HepG2 (cell line): Measurements from ENCODE around the gene GMEB2. TPM values are rescaled to one million over a fixed set of nuclear protein-coding genes. Genes with fewer than 3 reads are reported as not detected.

Source experiments
- AGO1 ChIP-seq: fragments of 200-400 bp; formaldehyde crosslinking; IDR thresholded peaks from 2 replicates; pipeline ENCODE4 v1.6.1; 2017; ENCODE audit warnings: mild to moderate bottlenecking, low read depth, low read length, moderate library complexity; ENCODE audit not compliant: poor library complexity, severe bottlenecking
- CCAR2 ChIP-seq: fragments of 200-400 bp; formaldehyde crosslinking; optimal IDR thresholded peaks from 2 replicates; pipeline ENCODE3; 2018; ENCODE audit warnings: low read depth, mild to moderate bottlenecking, low read length, moderate library complexity
- CCDC6 ChIP-seq: sonication (generic); formaldehyde crosslinking; IDR thresholded peaks from 2 replicates; pipeline ENCODE4 v1.8.1; 2022; ENCODE audit warnings: mild to moderate bottlenecking, missing genetic modification reagents, moderate library complexity
- CEBPG ChIP-seq: IDR thresholded peaks from 2 replicates; pipeline ENCODE4 v1.6.1; 2016
- CENPX ChIP-seq: sonication (generic); formaldehyde crosslinking; IDR thresholded peaks from 2 replicates; pipeline ENCODE4 v1.9.0; 2021; ENCODE audit warnings: mild to moderate bottlenecking, missing genetic modification reagents, moderate library complexity
- MAFG ChIP-seq: sonication (generic); formaldehyde crosslinking; IDR thresholded peaks from 2 replicates; pipeline ENCODE4 v1.5.1; 2020; ENCODE audit warnings: mild to moderate bottlenecking, missing genetic modification reagents
- NPAS2 ChIP-seq: sonication (generic); formaldehyde crosslinking; IDR thresholded peaks from 2 replicates; pipeline ENCODE4 v1.8.0; 2022; ENCODE audit warnings: mild to moderate bottlenecking, missing genetic modification reagents, borderline replicate concordance
- PHF20 ChIP-seq: sonication (generic); formaldehyde crosslinking; IDR thresholded peaks from 2 replicates; pipeline ENCODE4 v1.5.0; 2020; ENCODE audit warnings: mild to moderate bottlenecking, missing genetic modification reagents
- POLR2G ChIP-seq: fragments of 200-400 bp; formaldehyde crosslinking; IDR thresholded peaks from 2 replicates; pipeline ENCODE4 v1.6.1; 2018; ENCODE audit warnings: mild to moderate bottlenecking, low read depth, low read length, moderate library complexity
- PPARG ChIP-seq: conservative IDR thresholded peaks from 2 replicates; pipeline ENCODE4 v1.6.1; 2016; ENCODE audit warnings: missing biosample characterization, missing genetic modification reagents
- RAD51 ChIP-seq: fragments of 450-650 bp; IDR thresholded peaks from 2 replicates; pipeline ENCODE4 v1.6.1; 2016; ENCODE audit warnings: borderline replicate concordance
- RFX5 ChIP-seq: IDR thresholded peaks from 2 replicates; pipeline ENCODE4 v1.6.1; 2011; ENCODE audit warnings: low read depth, low read length, improper control_type of control experiment
- SCMH1 ChIP-seq: sonication (generic); formaldehyde crosslinking; IDR thresholded peaks from 2 replicates; pipeline ENCODE4 v1.9.0; 2021; ENCODE audit warnings: missing genetic modification reagents, mild to moderate bottlenecking, borderline replicate concordance
- SMC3 ChIP-seq: IDR thresholded peaks from 2 replicates; pipeline ENCODE4 v1.6.1; 2011; ENCODE audit warnings: low read length, improper control_type of control experiment
- SMYD3 ChIP-seq: sonication (generic); formaldehyde crosslinking; IDR thresholded peaks from 2 replicates; pipeline ENCODE4 v1.8.1; 2023; ENCODE audit warnings: mild to moderate bottlenecking, missing genetic modification reagents
- SRF ChIP-seq: IDR thresholded peaks from 2 replicates; pipeline ENCODE4 v1.6.1; 2011; ENCODE audit warnings: mild to moderate bottlenecking, low read depth, low read length, moderate library complexity
- ZC3H4 ChIP-seq: sonication (generic); formaldehyde crosslinking; IDR thresholded peaks from 2 replicates; pipeline ENCODE4 v1.4.0; 2020; ENCODE audit warnings: missing genetic modification reagents, borderline replicate concordance
- ZFY ChIP-seq: sonication (generic); formaldehyde crosslinking; IDR thresholded peaks from 2 replicates; pipeline ENCODE4 v1.4.0; 2020; ENCODE audit warnings: missing genetic modification reagents
- ZNF510 ChIP-seq: sonication (generic); formaldehyde crosslinking; IDR thresholded peaks from 2 replicates; pipeline ENCODE4 v1.4.0; 2020; ENCODE audit warnings: low read depth, mild to moderate bottlenecking, missing genetic modification reagents
- ZNF557 ChIP-seq: sonication (generic); formaldehyde crosslinking; IDR thresholded peaks from 2 replicates; pipeline ENCODE4 v1.4.0; 2020; ENCODE audit warnings: missing genetic modification reagents
- polyA plus RNA-seq, 8 experiments: library from polyadenylated mRNA; depleted of rRNA in 3 of 8; stranded (reverse) in 7 of 8; unstranded in 1 of 8; fragments of >200 nt; fragmentation: Illumina TruSeq in 4 of 8; extraction: Trizol in 4 of 8; gene quantifications; 2 replicates each; pipeline versions ENCODE4 v1.2.1 to v1.2.3, GENCODE V29; 2011 to 2016; ENCODE audit warnings: low read depth in 4 of 8, missing spikeins in 1 of 8, mixed read lengths in 1 of 8; ENCODE audit not compliant: insufficient read depth in 1 of 8
- total RNA-seq, 5 experiments: library from RNA; depleted of rRNA; stranded (reverse); fragments of >200 nt; fragmentation: Illumina TruSeq; extraction: Trizol; gene quantifications; 2 replicates each; pipeline ENCODE4 v1.2.3, GENCODE V29; 2016; ENCODE audit warnings: low read depth in 1 of 5
- TF ChIP-seq, protein P1 (sequence below): sonication (generic); formaldehyde crosslinking; IDR thresholded peaks from 2 replicates; pipeline ENCODE4 v1.8.1; 2023; ENCODE audit warnings: mild to moderate bottlenecking, inconsistent platforms, moderate library complexity, missing genetic modification reagents, borderline replicate concordance
- TF ChIP-seq, protein P2 (sequence below): sonication (generic); formaldehyde crosslinking; IDR thresholded peaks from 2 replicates; pipeline ENCODE4 v1.4.0; 2020; ENCODE audit warnings: mild to moderate bottlenecking, missing genetic modification reagents
- TF ChIP-seq, protein P3 (sequence below): sonication (generic); formaldehyde crosslinking; IDR thresholded peaks from 2 replicates; pipeline ENCODE4 v1.9.0; 2022; ENCODE audit warnings: missing genetic modification reagents, mild to moderate bottlenecking, borderline replicate concordance

Gene GMEB2
- total and polyA plus RNA-seq, 2 of the 13 experiments (the other 11 are each of a cell fraction or from before 2014, with no cell fraction given): 10.6 to 12.4 TPM

DNA sequence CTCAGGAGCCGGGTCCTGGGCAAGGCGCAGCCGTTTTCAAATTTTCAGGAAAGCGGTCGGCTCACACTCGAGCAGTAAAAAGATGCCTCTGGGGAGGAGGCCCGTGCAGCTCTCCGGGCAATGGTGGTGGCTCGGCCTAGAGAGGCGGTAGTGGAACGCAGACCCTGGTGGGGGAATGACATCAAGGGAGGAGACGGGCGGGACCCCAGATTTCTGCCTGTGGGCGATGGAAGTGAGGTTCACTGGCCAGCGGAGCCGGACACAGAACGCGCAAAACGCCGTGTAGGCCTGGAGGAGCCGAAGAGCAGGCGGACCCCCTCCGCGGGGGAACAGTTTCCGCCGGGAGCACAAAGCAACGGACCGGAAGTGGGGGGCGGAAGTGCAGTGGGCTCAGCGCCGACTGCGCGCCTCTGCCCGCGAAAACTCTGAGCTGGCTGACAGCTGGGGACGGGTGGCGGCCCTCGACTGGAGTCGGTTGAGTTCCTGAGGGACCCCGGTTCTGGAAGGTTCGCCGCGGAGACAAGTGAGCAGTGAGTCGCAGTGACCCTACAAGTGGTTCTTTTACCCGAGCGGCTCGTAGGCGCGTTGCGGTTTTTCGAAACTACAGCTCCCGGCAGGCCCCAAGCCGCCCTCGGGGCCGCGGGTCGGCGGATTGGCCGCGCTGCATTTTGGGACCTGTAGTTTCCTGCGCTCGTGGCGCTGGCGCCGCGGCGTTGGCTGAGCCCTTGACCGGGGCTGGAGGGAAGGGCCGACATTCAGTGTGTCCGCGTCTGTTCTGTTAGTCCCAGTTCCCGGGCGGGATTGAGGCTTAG, 31.2 kb upstream of the GMEB2 start, which contains the start of gene RTEL1 (continued):
- TF ChIP-seq, protein P1, sequence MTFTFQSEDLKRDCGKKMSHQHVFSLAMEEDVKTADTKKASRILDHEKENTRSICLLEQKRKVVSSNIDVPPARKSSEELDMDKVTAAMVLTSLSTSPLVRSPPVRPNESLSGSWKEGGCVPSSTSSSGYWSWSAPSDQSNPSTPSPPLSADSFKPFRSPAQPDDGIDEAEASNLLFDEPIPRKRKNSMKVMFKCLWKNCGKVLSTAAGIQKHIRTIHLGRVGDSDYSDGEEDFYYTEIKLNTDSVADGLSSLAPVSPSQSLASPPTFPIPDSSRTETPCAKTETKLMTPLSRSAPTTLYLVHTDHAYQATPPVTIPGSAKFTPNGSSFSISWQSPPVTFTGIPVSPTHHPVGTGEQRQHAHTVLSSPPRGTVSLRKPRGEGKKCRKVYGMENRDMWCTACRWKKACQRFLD: peak; percentile 80
- TF ChIP-seq SMYD3 (CRISPR knock-in tag) (no peak), NPAS2 (CRISPR knock-in tag) (no peak), RFX5 (peak; percentile 36; the same call in 1 of the 2 replicates), ZNF510 (peak; percentile 86), MAFG (no peak), ZNF557 (peak; percentile 96), SRF (peak; percentile 87), AGO1 (peak; percentile 72), SMC3 (no peak), CEBPG (CRISPR knock-in tag) (peak; percentile 29; the same call in 1 of the 2 replicates), SCMH1 (CRISPR knock-in tag) (no peak), CENPX (CRISPR knock-in tag) (no peak), ZC3H4 (CRISPR knock-in tag) (peak; percentile 76; the same call in 1 of the 2 replicates), RAD51 (no peak), CCAR2 (peak; percentile 76), PPARG (CRISPR knock-in tag) (0 out of 2 replicates have a peak, but pooled peaks have one; percentile 20), ZFY (CRISPR knock-in tag) (peak; percentile 100), CCDC6 (CRISPR knock-in tag) (peak; percentile 21; the same call in 1 of the 2 replicates), POLR2G (peak; percentile 92), PHF20 (peak; percentile 98)
- TF ChIP-seq, protein P2, sequence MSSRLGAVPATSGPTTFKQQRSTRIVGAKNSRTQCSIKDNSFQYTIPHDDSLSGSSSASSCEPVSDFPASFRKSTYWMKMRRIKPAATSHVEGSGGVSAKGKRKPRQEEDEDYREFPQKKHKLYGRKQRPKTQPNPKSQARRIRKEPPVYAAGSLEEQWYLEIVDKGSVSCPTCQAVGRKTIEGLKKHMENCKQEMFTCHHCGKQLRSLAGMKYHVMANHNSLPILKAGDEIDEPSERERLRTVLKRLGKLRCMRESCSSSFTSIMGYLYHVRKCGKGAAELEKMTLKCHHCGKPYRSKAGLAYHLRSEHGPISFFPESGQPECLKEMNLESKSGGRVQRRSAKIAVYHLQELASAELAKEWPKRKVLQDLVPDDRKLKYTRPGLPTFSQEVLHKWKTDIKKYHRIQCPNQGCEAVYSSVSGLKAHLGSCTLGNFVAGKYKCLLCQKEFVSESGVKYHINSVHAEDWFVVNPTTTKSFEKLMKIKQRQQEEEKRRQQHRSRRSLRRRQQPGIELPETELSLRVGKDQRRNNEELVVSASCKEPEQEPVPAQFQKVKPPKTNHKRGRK (CRISPR knock-in tag): no peak
- TF ChIP-seq, protein P3, sequence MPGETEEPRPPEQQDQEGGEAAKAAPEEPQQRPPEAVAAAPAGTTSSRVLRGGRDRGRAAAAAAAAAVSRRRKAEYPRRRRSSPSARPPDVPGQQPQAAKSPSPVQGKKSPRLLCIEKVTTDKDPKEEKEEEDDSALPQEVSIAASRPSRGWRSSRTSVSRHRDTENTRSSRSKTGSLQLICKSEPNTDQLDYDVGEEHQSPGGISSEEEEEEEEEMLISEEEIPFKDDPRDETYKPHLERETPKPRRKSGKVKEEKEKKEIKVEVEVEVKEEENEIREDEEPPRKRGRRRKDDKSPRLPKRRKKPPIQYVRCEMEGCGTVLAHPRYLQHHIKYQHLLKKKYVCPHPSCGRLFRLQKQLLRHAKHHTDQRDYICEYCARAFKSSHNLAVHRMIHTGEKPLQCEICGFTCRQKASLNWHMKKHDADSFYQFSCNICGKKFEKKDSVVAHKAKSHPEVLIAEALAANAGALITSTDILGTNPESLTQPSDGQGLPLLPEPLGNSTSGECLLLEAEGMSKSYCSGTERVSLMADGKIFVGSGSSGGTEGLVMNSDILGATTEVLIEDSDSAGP: peak; percentile 98
